Stimulated activated CD4-positive, alpha-beta T cell treated with anti-CD3 and anti-CD28 coated beads, Interleukin-1b, Interleukin-23, amount 100 ng/mL, for 1 hour (primary cell): Measurements from ENCODE around the gene ZNFX1.
"Not testable (repeated sequence)": the region's sequence is repeated elsewhere in the genome, so short reads cannot be mapped to it uniquely, and the experiment has no call there.

Experiments used
- DNase-seq, 2 donors: peaks; one replicate each; pipeline ENCODE4 v3.0.0-alpha.2; 2020; ENCODE audit warnings: low read depth in 2 of 2

Gene ZNFX1

GRCh38 chr20:49248301-49248700 is 29.6 kb downstream of the ZNFX1 start:
- no peak for DNase-seq

- no peak for DNase-seq
Observed at GRCh38 chr20:49247792-49248191, 30.1 kb downstream of the ZNFX1 start.

- no peak for DNase-seq
Observed at GRCh38 chr20:49247169-49247723, 30.6 kb downstream of the ZNFX1 start.

GRCh38 chr20:49245921-49246740 is 31.7 kb downstream of the ZNFX1 start:
- DNase-seq = no peak

- no peak for DNase-seq
Observed at GRCh38 chr20:49237531-49237930, 40.3 kb downstream of the ZNFX1 start.

- DNase-seq = no peak
Observed at GRCh38 chr20:49236301-49236700, 41.6 kb downstream of the ZNFX1 start.

GRCh38 chr20:49234831-49235230 is 43.0 kb downstream of the ZNFX1 start:
- no peak for DNase-seq

GRCh38 chr20:49233226-49233625 is 44.6 kb downstream of the ZNFX1 start:
- DNase-seq = no peak

- DNase-seq = no peak
Observed at GRCh38 chr20:49231471-49231870, 46.4 kb downstream of the ZNFX1 start.

GRCh38 chr20:49230561-49231133 is 47.2 kb downstream of the ZNFX1 start:
- no peak for DNase-seq

- no peak for DNase-seq
Observed at GRCh38 chr20:49230021-49230420, 47.8 kb downstream of the ZNFX1 start.

GRCh38 chr20:49229381-49229780 is 48.5 kb downstream of the ZNFX1 start:
- no peak for DNase-seq

GRCh38 chr20:49228676-49229075 is 49.2 kb downstream of the ZNFX1 start:
- no peak for DNase-seq

GRCh38 chr20:49225896-49226295 is 52.0 kb downstream of the ZNFX1 start:
- DNase-seq = no peak

- no peak for DNase-seq
Observed at GRCh38 chr20:49219924-49220831, 57.7 kb downstream of the ZNFX1 start.

GRCh38 chr20:49219091-49219923 is 58.5 kb downstream of the ZNFX1 start, which contains the start of gene DDX27:
Gene DDX27, plus strand, starts transcription at chr20:49219416. Its CDS starts 33 bp downstream, at chr20:49219449.
- DNase-seq = peak; percentile 89 to 92

GRCh38 chr20:49218739-49219090 is 59.1 kb downstream of the ZNFX1 start:
- DNase-seq = not testable (repeated sequence)

- DNase-seq = peak; percentile 84 to 98
Observed at GRCh38 chr20:49216991-49217578, 60.8 kb downstream of the ZNFX1 start.

- DNase-seq = no peak
Observed at GRCh38 chr20:49215232-49215631, 62.6 kb downstream of the ZNFX1 start.

GRCh38 chr20:49214571-49214970 is 63.3 kb downstream of the ZNFX1 start:
- DNase-seq = no peak

GRCh38 chr20:49210757-49211110 is 67.1 kb downstream of the ZNFX1 start:
- DNase-seq = no peak
